Liver (tissue), 9 donors: ENCODE data around the gene MICAL2. TPM values are rescaled to one million over a fixed set of nuclear protein-coding genes. Genes with fewer than 3 reads are reported as not detected.

Source experiments
- DNase-seq: peaks from one replicate; pipeline ENCODE4 v3.0.0-alpha.2; 2017; ENCODE audit warnings: low spot score
- H3K27ac ChIP-seq, 2 donors: one replicate each; pipeline ENCODE4 v1.7.0; 2013; ENCODE audit warnings: inconsistent platforms in 2 of 2, low read length in 2 of 2, control low read depth in 1 of 2, low read depth in 1 of 2, mild to moderate bottlenecking in 1 of 2
- H3K27me3 ChIP-seq, 4 donors: one replicate each; pipeline versions ENCODE4 v1.6.1 to v1.7.0; 2013; ENCODE audit warnings: low read length in 3 of 4, inconsistent platforms in 1 of 4, mild to moderate bottlenecking in 1 of 4, moderate library complexity in 1 of 4; ENCODE audit not compliant: control insufficient read depth in 4 of 4, insufficient read depth in 4 of 4
- H3K36me3 ChIP-seq, 4 donors: one replicate each; pipeline versions ENCODE4 v1.6.1 to v1.7.0; 2013; ENCODE audit warnings: low read length in 3 of 4, mild to moderate bottlenecking in 3 of 4, low read depth in 1 of 4, moderate library complexity in 1 of 4; ENCODE audit not compliant: control insufficient read depth in 4 of 4, insufficient read depth in 3 of 4
- H3K4me1 ChIP-seq, 4 donors: one replicate each; pipeline versions ENCODE4 v1.6.1 to v1.7.0; 2013; ENCODE audit warnings: low read length in 3 of 4, mild to moderate bottlenecking in 3 of 4, moderate library complexity in 1 of 4; ENCODE audit not compliant: control insufficient read depth in 4 of 4, insufficient read depth in 4 of 4
- H3K4me3 ChIP-seq, 3 donors: one replicate each; pipeline versions ENCODE4 v1.6.1 to v1.7.0; 2013; ENCODE audit warnings: low read length in 3 of 3, control low read depth in 1 of 3, low read depth in 1 of 3, mild to moderate bottlenecking in 1 of 3
- H3K9ac ChIP-seq, 2 donors: one replicate each; pipeline ENCODE4 v1.7.0; 2013; ENCODE audit warnings: low read length in 2 of 2, mild to moderate bottlenecking in 2 of 2, moderate library complexity in 2 of 2, control low read depth in 1 of 2, low read depth in 1 of 2
- H3K9me3 ChIP-seq, 4 donors: one replicate each; pipeline versions ENCODE4 v1.6.1 to v1.7.0; 2013; ENCODE audit warnings: low read length in 3 of 4; ENCODE audit not compliant: control insufficient read depth in 4 of 4
- EGR1 ChIP-seq, 2 donors: IDR thresholded peaks; 2 replicates each; pipeline ENCODE4 v1.6.1; 2016 to 2018; ENCODE audit warnings: antibody characterized with exemption in 2 of 2, low read depth in 2 of 2
- FOXA1 ChIP-seq: IDR thresholded peaks from 2 replicates; pipeline ENCODE4 v1.6.1; 2016; ENCODE audit warnings: antibody characterized with exemption
- FOXA2 ChIP-seq: IDR thresholded peaks from 2 replicates; pipeline ENCODE4 v1.6.1; 2016; ENCODE audit warnings: antibody characterized with exemption
- GABPA ChIP-seq, 2 donors: IDR thresholded peaks in 1 of 2; conservative IDR thresholded peaks in 1 of 2; 2 replicates each; pipeline ENCODE4 v1.6.1; 2016; ENCODE audit warnings: antibody characterized with exemption in 2 of 2, mild to moderate bottlenecking in 1 of 2, moderate library complexity in 1 of 2
- HNF4G ChIP-seq: IDR thresholded peaks from 2 replicates; pipeline ENCODE4 v1.6.1; 2016; ENCODE audit warnings: antibody characterized with exemption
- JUND ChIP-seq, 2 donors: IDR thresholded peaks; 2 replicates each; pipeline ENCODE4 v1.6.1; 2016; ENCODE audit warnings: antibody characterized with exemption in 2 of 2
- NR2F2 ChIP-seq: IDR thresholded peaks from 2 replicates; pipeline ENCODE4 v1.6.1; 2016; ENCODE audit warnings: antibody characterized with exemption
- RAD21 ChIP-seq, 2 donors: IDR thresholded peaks; 2 replicates each; pipeline ENCODE4 v1.6.1; 2016; ENCODE audit warnings: antibody characterized with exemption in 2 of 2, mild to moderate bottlenecking in 2 of 2
- RXRA ChIP-seq, 2 donors: IDR thresholded peaks; 2 replicates each; pipeline ENCODE4 v1.6.1; 2017 to 2018; ENCODE audit warnings: antibody characterized with exemption in 2 of 2, mild to moderate bottlenecking in 1 of 2
- SP1 ChIP-seq: IDR thresholded peaks from 2 replicates; pipeline ENCODE4 v1.6.1; 2018; ENCODE audit warnings: antibody characterized with exemption, mild to moderate bottlenecking
- YY1 ChIP-seq: IDR thresholded peaks from 2 replicates; pipeline ENCODE4 v1.6.1; 2016; ENCODE audit warnings: antibody characterized with exemption, mild to moderate bottlenecking
- WGBS: extraction: QIAGEN DNeasy Blood & Tissue Kit; methylation state at CpG from one replicate; pipeline ENCODE4 v1.1.7; 2013; 5-methylcytosine and 5-hydroxymethylcytosine counted together
- polyA plus RNA-seq, 2 donors: library from polyadenylated mRNA; stranded (reverse) in 1 of 2; unstranded in 1 of 2; fragments of 200-250 nt in 1 of 2; fragments of >200 nt in 1 of 2; fragmentation: Nextera tagmentation in 1 of 2; extraction: Ambion mirVana in 1 of 2; gene quantifications; one replicate each; pipeline versions ENCODE4 v1.2.1 to v1.2.3, GENCODE V29; 2013 to 2015
- total RNA-seq, 2 donors: library from RNA; depleted of rRNA; stranded (reverse); fragments of >200 nt; gene quantifications; one replicate each; pipeline ENCODE4 v1.2.3, GENCODE V29; 2014
- TF ChIP-seq, protein P1 (sequence below): IDR thresholded peaks from 2 replicates; pipeline ENCODE4 v1.6.1; 2016; ENCODE audit warnings: antibody characterized with exemption
- TF ChIP-seq, protein P2 (sequence below): IDR thresholded peaks from 2 replicates; pipeline ENCODE4 v1.6.1; 2016; ENCODE audit warnings: antibody characterized with exemption, mild to moderate bottlenecking
- TF ChIP-seq, protein P3 (sequence below): IDR thresholded peaks from 2 replicates; pipeline ENCODE4 v1.6.1; 2016; ENCODE audit warnings: antibody characterized with exemption
- TF ChIP-seq, protein P4 (sequence below): IDR thresholded peaks from 2 replicates; pipeline ENCODE4 v1.6.1; 2016; ENCODE audit warnings: antibody characterized with exemption
- TF ChIP-seq, protein P5 (sequence below): fragments of 150-350 bp; IDR thresholded peaks from 2 replicates; pipeline ENCODE4 v1.5.1; 2017; ENCODE audit warnings: improper control_type of control experiment, low read depth, low read length; ENCODE audit not compliant: missing input control
- donor health status: healthy.
- donor health status: healthy.
- donor health status: healthy.
- donor health status: healthy.
- donor health status: healthy.

The MICAL2 gene
- total and polyA plus RNA-seq, 4 donors: 17.5 to 113 (median 42.9) TPM

DNA sequence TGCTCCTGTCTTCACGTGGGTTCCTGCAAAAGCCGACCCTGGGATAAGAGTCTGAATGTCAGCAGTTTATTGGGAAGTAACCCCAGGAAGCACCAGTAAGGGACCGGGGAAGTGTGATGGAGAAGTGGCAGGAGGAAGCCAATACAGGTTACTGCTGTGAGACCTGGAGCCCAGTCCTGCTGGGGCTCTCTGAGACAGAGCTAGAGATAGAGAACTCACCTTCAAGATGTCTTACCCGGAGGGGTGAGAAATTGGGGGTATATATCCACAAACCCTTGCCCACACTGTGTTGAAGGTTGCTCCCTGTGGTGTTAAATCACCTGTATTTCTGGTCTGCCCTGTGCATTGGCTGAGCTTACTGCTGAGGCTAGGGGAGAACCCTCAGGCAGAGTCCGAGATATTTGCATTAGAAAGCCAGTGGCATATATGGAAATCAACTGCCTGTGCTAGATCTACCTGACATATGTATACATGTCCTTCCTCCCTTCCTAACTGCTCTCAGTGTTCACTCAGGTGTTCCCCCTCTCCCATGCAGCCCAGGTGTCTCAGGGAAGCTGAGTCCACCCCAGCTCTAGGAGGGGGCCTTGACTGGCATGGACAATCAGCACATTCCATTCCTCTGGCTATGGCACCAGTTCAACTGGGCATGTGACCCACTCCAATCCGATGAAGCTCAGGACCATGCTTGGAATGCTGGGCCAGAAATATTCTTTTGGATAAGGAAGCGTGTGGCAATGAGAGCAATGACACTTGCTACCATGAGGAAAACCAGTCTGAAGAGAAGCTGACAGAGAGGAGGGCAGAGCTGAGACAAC lies 6.8 kb upstream of the MICAL2 start:
- Histone ChIP-seq H3K36me3 (no peaks in the 10 kb centered on the region), H3K27me3 (no peaks in the 10 kb centered on the region), H3K4me3 (no peak overlapping the region), H3K27ac (no peak overlapping the region), H3K9me3 (no peaks in the 10 kb centered on the region), H3K4me1 (peaks cover 0 to 10% (median 5%) of the 10 kb centered on the region in 4 donors), H3K9ac (no peak overlapping the region)
- DNase-seq: no peak
- TF ChIP-seq SP1 (no peak), RXRA (IDR thresholded peaks at IDR 0.05) (no peak), RAD21 (IDR thresholded peaks at IDR 0.05) (no peak), FOXA2 (no peak), HNF4G (no peak), GABPA (IDR thresholded peaks at IDR 0.05 in 1 of 2, conservative IDR thresholded peaks at IDR 0.05 in 1 of 2) (no peak), YY1 (no peak)
- TF ChIP-seq, protein P1, sequence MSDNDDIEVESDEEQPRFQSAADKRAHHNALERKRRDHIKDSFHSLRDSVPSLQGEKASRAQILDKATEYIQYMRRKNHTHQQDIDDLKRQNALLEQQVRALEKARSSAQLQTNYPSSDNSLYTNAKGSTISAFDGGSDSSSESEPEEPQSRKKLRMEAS: no peak
- TF ChIP-seq, protein P2, sequence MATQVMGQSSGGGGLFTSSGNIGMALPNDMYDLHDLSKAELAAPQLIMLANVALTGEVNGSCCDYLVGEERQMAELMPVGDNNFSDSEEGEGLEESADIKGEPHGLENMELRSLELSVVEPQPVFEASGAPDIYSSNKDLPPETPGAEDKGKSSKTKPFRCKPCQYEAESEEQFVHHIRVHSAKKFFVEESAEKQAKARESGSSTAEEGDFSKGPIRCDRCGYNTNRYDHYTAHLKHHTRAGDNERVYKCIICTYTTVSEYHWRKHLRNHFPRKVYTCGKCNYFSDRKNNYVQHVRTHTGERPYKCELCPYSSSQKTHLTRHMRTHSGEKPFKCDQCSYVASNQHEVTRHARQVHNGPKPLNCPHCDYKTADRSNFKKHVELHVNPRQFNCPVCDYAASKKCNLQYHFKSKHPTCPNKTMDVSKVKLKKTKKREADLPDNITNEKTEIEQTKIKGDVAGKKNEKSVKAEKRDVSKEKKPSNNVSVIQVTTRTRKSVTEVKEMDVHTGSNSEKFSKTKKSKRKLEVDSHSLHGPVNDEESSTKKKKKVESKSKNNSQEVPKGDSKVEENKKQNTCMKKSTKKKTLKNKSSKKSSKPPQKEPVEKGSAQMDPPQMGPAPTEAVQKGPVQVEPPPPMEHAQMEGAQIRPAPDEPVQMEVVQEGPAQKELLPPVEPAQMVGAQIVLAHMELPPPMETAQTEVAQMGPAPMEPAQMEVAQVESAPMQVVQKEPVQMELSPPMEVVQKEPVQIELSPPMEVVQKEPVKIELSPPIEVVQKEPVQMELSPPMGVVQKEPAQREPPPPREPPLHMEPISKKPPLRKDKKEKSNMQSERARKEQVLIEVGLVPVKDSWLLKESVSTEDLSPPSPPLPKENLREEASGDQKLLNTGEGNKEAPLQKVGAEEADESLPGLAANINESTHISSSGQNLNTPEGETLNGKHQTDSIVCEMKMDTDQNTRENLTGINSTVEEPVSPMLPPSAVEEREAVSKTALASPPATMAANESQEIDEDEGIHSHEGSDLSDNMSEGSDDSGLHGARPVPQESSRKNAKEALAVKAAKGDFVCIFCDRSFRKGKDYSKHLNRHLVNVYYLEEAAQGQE: no peak
- TF ChIP-seq, protein P3, sequence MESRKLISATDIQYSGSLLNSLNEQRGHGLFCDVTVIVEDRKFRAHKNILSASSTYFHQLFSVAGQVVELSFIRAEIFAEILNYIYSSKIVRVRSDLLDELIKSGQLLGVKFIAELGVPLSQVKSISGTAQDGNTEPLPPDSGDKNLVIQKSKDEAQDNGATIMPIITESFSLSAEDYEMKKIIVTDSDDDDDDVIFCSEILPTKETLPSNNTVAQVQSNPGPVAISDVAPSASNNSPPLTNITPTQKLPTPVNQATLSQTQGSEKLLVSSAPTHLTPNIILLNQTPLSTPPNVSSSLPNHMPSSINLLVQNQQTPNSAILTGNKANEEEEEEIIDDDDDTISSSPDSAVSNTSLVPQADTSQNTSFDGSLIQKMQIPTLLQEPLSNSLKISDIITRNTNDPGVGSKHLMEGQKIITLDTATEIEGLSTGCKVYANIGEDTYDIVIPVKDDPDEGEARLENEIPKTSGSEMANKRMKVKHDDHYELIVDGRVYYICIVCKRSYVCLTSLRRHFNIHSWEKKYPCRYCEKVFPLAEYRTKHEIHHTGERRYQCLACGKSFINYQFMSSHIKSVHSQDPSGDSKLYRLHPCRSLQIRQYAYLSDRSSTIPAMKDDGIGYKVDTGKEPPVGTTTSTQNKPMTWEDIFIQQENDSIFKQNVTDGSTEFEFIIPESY: no peak
- TF ChIP-seq, protein P4, sequence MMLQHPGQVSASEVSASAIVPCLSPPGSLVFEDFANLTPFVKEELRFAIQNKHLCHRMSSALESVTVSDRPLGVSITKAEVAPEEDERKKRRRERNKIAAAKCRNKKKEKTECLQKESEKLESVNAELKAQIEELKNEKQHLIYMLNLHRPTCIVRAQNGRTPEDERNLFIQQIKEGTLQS: no peak
- WGBS: 69% methylated on average over 7 of the region's 7 CpGs

DNA sequence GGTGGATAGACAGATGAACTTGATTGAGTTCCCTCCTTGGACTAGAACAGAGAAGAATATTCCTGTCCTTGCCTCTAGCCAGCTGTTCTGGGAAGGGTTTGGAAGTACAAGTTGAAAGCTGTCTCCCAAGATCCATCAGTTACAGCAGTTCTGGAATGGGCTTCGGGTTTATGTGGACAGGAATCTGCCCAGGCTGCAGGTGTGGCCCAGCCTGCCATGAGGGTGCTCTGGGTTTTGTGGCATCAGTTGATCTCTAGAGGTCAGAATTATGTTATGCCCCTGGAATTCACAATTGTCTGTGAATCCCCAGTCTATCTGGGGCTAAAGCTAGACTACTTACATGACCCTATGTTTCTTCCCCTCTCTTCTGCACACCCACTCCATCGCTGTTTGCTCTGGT lies 4.9 kb upstream of the MICAL2 start:
- Histone ChIP-seq H3K4me1 (peaks cover 3 to 14% (median 9%) of the 10 kb centered on the region in 4 donors), H3K9ac (no peak overlapping the region), H3K36me3 (no peaks in the 10 kb centered on the region), H3K4me3 (no peak overlapping the region), H3K27me3 (no peaks in the 10 kb centered on the region), H3K9me3 (no peaks in the 10 kb centered on the region), H3K27ac (no peak overlapping the region)
- DNase-seq: no peak
- WGBS: 73% methylated on average over 2 of the region's 2 CpGs
- TF ChIP-seq RXRA (IDR thresholded peaks at IDR 0.05) (no peak), JUND (IDR thresholded peaks at IDR 0.05) (no peak), FOXA1 (no peak), SP1 (no peak), GABPA (IDR thresholded peaks at IDR 0.05 in 1 of 2, conservative IDR thresholded peaks at IDR 0.05 in 1 of 2) (no peak), NR2F2 (no peak), EGR1 (IDR thresholded peaks at IDR 0.05; ENCODE audit: low read depth in 2 of 2) (no peak), FOXA2 (no peak), YY1 (no peak)
- TF ChIP-seq, protein P3: no peak
- TF ChIP-seq, protein P4: no peak
- TF ChIP-seq, protein P2: no peak
- TF ChIP-seq, protein P5, sequence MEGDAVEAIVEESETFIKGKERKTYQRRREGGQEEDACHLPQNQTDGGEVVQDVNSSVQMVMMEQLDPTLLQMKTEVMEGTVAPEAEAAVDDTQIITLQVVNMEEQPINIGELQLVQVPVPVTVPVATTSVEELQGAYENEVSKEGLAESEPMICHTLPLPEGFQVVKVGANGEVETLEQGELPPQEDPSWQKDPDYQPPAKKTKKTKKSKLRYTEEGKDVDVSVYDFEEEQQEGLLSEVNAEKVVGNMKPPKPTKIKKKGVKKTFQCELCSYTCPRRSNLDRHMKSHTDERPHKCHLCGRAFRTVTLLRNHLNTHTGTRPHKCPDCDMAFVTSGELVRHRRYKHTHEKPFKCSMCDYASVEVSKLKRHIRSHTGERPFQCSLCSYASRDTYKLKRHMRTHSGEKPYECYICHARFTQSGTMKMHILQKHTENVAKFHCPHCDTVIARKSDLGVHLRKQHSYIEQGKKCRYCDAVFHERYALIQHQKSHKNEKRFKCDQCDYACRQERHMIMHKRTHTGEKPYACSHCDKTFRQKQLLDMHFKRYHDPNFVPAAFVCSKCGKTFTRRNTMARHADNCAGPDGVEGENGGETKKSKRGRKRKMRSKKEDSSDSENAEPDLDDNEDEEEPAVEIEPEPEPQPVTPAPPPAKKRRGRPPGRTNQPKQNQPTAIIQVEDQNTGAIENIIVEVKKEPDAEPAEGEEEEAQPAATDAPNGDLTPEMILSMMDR: no peak
